Endothelial cell of hepatic sinusoid (primary cell): ENCODE data around the gene AHNAK2.
"Not testable (repeated sequence)": the region's sequence is repeated elsewhere in the genome, so short reads cannot be mapped to it uniquely, and the experiment has no call there.

ENCODE experiments used
- in situ Hi-C: cut with HindIII; loops from 2 replicates; pipeline ENCODE4 v1.10.0; 2017; ENCODE audit warnings: low sequenced_read_pairs

The AHNAK2 gene

DNA sequence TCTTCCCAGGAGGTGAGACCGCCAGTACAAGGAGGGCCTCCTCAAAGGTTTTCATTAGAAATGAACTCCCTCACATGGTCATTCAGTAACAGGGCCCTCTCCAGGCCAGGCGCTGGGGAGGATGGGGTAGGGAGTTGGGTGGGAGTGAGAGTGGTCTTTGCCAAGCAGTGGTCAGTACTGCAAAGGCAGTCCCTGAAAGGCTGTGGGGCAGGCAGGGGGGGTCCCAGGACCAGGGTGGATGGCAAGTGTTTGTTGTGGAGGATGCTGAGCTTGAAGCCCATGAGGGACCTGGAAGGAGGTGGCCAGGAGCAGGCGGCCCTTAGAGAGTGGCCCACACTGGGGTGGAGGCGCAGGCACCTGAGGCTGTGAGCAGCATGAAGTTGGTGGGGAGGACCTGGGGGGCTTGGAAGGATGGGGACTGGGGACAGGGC is 87.0 kb downstream of the AHNAK2 start:
- in situ Hi-C loops = no loop called here

DNA sequence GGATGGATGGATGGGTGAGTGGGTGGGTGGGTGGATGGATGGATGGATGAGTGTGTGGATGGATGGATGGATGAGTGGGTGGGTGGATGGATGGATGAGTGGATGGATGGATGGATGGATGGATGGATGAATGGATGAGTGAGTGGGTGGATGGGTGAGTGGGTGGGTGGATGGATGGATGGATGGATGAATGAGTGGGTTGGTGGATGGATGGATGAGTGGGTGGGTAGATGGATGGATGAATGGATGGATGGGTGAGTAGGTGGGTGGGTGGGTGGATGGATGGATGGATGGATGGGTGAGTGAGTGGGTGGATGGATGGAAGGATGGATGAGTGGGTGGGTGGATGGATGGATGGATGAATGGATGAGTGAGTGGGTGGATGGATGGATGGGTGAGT is 87.9 kb downstream of the AHNAK2 start:
- in situ Hi-C loops = not testable (repeated sequence)

DNA sequence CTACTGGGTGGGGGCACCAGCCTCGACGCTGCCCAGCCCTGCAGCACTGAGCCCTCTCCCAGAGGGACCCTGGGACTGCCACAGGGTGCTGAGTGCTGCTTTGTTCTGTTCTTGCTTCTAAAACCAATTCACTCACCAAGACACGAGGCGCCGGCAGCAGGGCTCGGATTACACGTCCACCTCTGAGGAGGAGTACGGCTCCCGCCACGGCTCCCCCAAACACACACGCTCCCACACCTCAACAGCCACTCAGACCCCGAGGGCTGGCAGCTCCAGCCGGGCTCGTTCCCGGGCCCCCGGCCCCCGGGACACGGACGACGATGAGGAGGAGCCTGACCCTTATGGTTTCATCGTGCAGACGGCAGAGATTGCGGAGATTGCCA is 88.8 kb downstream of the AHNAK2 start:
- in situ Hi-C loops = no loop called here

DNA sequence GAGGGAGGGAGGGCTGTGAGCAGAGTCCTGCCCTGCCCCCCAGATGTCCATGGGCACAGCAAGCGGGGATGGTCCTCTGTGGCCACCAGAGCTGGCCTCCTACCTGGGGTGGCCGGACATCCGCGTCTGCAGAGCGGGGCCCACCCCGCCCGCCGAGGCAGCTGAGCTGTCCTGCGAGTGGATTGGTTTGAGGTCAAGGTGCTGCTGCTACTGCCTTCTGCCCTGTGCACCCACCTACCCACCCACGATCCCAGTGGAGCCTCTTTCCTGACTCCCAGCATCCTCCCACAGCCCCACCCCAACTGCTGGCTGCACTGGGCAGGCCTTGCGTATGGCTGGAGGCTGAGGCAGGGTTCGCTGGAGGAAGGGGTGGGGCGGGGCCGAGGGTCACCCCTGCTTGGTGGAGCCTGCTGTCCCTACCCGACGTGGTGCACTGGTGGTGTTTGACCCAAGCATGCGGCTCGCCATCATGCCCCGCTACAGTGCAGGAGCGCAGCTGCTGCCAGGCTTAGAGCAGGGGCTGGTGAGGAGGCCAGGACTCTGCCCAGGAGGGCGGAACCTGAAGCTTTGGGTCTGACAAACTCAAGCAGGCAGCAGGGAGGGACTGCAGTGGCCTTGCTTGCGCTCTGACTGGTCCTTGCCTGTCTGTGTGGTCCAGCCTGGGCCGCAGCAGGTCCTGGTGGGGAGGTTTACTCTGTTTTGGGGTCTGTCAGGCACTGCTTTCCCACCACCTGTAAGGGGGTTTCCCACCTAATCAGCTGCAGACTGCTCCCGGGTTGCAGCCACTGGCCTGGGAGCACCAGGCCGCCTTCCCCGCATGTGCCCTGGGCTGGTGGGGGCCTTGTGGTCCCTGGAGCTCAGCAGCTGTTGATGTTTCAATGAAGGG is 89.4 kb downstream of the AHNAK2 start:
- in situ Hi-C loops = no loop called here

DNA sequence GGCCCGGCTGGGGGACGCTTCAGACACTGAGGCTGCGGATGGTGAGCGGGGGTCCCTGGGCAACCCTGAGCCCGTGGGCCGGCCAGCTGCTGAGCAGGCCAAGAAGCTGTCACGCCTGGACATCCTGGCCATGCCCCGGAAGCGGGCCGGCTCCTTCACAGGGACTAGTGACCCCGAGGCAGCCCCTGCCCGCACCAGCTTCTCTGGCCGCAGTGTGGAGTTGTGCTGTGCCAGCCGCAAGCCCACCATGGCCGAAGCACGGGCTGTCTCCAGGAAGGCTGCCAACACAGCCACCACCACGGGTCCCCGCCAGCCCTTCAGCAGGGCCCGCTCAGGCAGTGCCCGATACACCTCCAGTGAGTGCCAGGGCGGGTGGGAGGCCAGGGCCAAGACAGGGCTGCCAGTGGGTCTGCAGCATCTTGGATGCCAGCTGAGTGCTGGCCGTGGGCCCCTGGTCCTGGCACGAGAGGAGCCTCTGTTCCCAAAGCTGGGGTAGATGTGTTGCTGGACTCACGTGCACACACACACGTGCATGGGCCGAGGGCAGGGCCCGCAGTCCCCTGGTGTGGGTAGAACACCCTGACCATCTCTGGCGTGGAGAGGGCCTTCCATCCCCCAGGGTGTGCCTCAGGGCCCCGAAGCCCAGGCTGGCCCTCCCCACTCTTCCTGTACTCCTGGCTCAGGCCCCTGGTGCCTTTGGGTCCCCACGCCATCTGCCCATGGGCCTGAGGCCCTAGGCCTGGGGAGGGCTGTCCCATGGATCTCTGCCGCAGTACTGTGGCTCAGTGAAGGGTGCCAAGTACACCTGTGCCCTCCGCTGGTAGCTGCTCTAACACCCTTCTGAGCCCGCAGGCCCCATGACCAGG is 90.3 kb downstream of the AHNAK2 start:
- in situ Hi-C loops = no loop called here
